ENCODE measurements around the gene FAU. TPM values are rescaled to one million over a fixed set of nuclear protein-coding genes. Genes with fewer than 3 reads are reported as not detected.

The FAU gene
- total and polyA plus RNA-seq, 2 of the 13 experiments (the other 11 are each of a cell fraction or from before 2014, with no cell fraction given), result 374 to 869 TPM

DNA sequence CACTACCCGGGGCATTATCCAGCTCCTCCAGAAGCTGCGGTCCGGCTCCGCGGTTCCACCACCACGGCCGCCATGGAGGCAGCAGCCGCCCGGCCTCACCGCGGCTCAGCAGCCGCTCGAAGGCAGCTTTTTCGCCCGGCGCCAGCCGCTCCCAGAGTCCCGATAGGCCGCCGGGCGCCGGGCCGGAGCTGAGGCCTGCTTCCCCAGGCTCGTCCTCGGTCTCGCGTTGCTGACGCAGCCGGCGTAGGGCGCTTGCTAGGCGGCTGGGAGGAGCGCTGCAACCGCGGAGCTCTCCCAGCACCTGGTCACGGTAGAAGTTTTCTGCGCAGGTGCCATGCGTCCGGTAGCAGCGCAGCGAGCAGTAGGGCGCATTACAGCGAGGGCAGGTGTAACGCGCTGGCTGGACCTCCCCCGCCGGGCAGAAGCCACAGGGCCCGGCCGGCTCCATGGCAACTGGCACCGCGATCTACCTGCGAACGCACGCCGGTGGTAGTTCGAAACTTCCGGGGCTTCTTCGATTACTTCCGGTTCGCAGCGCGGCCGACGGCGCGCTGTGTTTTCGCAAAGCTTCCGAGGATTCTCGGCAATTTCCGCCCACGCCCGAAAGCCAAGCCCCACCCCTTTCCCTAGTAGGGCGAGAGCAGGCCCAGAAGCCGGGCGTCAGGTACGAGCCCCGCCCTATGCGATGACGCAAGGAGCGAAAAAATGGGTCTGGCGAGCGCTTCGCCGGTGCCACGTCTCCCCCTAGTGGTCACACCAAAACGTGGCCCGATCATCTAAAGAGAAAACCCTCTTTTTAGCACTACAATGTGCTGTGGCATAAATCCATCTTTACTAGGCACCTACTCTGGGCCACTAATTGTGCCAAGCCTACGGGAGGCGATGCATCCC, 4.5 kb downstream of the FAU start, which contains the start of gene ZNHIT2 (continued):
- TF ChIP-seq, protein P1, sequence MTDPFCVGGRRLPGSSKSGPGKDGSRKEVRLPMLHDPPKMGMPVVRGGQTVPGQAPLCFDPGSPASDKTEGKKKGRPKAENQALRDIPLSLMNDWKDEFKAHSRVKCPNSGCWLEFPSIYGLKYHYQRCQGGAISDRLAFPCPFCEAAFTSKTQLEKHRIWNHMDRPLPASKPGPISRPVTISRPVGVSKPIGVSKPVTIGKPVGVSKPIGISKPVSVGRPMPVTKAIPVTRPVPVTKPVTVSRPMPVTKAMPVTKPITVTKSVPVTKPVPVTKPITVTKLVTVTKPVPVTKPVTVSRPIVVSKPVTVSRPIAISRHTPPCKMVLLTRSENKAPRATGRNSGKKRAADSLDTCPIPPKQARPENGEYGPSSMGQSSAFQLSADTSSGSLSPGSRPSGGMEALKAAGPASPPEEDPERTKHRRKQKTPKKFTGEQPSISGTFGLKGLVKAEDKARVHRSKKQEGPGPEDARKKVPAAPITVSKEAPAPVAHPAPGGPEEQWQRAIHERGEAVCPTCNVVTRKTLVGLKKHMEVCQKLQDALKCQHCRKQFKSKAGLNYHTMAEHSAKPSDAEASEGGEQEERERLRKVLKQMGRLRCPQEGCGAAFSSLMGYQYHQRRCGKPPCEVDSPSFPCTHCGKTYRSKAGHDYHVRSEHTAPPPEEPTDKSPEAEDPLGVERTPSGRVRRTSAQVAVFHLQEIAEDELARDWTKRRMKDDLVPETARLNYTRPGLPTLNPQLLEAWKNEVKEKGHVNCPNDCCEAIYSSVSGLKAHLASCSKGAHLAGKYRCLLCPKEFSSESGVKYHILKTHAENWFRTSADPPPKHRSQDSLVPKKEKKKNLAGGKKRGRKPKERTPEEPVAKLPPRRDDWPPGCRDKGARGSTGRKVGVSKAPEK (CRISPR knock-in tag; IDR thresholded peaks at IDR 0.05; ENCODE audit: borderline replicate concordance), result no peak
- TF ChIP-seq, protein P2, sequence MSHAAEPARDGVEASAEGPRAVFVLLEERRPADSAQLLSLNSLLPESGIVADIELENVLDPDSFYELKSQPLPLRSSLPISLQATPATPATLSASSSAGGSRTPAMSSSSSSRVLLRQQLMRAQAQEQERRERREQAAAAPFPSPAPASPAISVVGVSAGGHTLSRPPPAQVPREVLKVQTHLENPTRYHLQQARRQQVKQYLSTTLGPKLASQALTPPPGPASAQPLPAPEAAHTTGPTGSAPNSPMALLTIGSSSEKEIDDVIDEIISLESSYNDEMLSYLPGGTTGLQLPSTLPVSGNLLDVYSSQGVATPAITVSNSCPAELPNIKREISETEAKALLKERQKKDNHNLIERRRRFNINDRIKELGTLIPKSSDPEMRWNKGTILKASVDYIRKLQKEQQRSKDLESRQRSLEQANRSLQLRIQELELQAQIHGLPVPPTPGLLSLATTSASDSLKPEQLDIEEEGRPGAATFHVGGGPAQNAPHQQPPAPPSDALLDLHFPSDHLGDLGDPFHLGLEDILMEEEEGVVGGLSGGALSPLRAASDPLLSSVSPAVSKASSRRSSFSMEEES (CRISPR knock-in tag; IDR thresholded peaks at IDR 0.05), result peak; percentile 12; the same call in 1 of the 2 replicates
- TF ChIP-seq MBD4 (IDR thresholded peaks at IDR 0.05; ENCODE audit: borderline replicate concordance, low read length) (no peak), DPF2 (CRISPR knock-in tag; IDR thresholded peaks at IDR 0.05; ENCODE audit: borderline replicate concordance, low read depth) (no peak), JUNB (CRISPR knock-in tag; IDR thresholded peaks at IDR 0.05; ENCODE audit: borderline replicate concordance) (no peak), AKAP8 (CRISPR knock-in tag; IDR thresholded peaks at IDR 0.05) (peak; percentile 98), ZNF709 (CRISPR knock-in tag; IDR thresholded peaks at IDR 0.05) (peak; percentile 84; the same call in 1 of the 2 replicates), PRMT3 (CRISPR knock-in tag; IDR thresholded peaks at IDR 0.05; ENCODE audit: borderline replicate concordance, low read depth) (no peak), NFIC (IDR thresholded peaks at IDR 0.05; ENCODE audit: low read length) (no peak), NFKBIZ (CRISPR knock-in tag; IDR thresholded peaks at IDR 0.05) (peak; percentile 67; the same call in 1 of the 2 replicates)
- TF ChIP-seq, protein P3, sequence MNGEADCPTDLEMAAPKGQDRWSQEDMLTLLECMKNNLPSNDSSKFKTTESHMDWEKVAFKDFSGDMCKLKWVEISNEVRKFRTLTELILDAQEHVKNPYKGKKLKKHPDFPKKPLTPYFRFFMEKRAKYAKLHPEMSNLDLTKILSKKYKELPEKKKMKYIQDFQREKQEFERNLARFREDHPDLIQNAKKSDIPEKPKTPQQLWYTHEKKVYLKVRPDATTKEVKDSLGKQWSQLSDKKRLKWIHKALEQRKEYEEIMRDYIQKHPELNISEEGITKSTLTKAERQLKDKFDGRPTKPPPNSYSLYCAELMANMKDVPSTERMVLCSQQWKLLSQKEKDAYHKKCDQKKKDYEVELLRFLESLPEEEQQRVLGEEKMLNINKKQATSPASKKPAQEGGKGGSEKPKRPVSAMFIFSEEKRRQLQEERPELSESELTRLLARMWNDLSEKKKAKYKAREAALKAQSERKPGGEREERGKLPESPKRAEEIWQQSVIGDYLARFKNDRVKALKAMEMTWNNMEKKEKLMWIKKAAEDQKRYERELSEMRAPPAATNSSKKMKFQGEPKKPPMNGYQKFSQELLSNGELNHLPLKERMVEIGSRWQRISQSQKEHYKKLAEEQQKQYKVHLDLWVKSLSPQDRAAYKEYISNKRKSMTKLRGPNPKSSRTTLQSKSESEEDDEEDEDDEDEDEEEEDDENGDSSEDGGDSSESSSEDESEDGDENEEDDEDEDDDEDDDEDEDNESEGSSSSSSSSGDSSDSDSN (CRISPR knock-in tag; IDR thresholded peaks at IDR 0.05), result peak; percentile 100
- TF ChIP-seq, protein P4, sequence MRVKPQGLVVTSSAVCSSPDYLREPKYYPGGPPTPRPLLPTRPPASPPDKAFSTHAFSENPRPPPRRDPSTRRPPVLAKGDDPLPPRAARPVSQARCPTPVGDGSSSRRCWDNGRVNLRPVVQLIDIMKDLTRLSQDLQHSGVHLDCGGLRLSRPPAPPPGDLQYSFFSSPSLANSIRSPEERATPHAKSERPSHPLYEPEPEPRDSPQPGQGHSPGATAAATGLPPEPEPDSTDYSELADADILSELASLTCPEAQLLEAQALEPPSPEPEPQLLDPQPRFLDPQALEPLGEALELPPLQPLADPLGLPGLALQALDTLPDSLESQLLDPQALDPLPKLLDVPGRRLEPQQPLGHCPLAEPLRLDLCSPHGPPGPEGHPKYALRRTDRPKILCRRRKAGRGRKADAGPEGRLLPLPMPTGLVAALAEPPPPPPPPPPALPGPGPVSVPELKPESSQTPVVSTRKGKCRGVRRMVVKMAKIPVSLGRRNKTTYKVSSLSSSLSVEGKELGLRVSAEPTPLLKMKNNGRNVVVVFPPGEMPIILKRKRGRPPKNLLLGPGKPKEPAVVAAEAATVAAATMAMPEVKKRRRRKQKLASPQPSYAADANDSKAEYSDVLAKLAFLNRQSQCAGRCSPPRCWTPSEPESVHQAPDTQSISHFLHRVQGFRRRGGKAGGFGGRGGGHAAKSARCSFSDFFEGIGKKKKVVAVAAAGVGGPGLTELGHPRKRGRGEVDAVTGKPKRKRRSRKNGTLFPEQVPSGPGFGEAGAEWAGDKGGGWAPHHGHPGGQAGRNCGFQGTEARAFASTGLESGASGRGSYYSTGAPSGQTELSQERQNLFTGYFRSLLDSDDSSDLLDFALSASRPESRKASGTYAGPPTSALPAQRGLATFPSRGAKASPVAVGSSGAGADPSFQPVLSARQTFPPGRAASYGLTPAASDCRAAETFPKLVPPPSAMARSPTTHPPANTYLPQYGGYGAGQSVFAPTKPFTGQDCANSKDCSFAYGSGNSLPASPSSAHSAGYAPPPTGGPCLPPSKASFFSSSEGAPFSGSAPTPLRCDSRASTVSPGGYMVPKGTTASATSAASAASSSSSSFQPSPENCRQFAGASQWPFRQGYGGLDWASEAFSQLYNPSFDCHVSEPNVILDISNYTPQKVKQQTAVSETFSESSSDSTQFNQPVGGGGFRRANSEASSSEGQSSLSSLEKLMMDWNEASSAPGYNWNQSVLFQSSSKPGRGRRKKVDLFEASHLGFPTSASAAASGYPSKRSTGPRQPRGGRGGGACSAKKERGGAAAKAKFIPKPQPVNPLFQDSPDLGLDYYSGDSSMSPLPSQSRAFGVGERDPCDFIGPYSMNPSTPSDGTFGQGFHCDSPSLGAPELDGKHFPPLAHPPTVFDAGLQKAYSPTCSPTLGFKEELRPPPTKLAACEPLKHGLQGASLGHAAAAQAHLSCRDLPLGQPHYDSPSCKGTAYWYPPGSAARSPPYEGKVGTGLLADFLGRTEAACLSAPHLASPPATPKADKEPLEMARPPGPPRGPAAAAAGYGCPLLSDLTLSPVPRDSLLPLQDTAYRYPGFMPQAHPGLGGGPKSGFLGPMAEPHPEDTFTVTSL (CRISPR knock-in tag; IDR thresholded peaks at IDR 0.05; ENCODE audit: borderline replicate concordance), result no peak
- TF ChIP-seq, protein P5, sequence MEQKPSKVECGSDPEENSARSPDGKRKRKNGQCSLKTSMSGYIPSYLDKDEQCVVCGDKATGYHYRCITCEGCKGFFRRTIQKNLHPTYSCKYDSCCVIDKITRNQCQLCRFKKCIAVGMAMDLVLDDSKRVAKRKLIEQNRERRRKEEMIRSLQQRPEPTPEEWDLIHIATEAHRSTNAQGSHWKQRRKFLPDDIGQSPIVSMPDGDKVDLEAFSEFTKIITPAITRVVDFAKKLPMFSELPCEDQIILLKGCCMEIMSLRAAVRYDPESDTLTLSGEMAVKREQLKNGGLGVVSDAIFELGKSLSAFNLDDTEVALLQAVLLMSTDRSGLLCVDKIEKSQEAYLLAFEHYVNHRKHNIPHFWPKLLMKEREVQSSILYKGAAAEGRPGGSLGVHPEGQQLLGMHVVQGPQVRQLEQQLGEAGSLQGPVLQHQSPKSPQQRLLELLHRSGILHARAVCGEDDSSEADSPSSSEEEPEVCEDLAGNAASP (CRISPR knock-in tag; IDR thresholded peaks at IDR 0.05; ENCODE audit: borderline replicate concordance), result peak; percentile 26; the same call in 1 of the 2 replicates

Data from HepG2 (cell line).